Measurements from ENCODE around the gene MYO5A.
"Not testable (repeated sequence)": the region's sequence is repeated elsewhere in the genome, so short reads cannot be mapped to it uniquely, and the experiment has no call there.

MYO5A gene

GRCh38 chr15:52463638-52464037 is 65.0 kb downstream of the MYO5A start:
- DNase-seq (ENCODE audit: low read depth): no peak

- DNase-seq (ENCODE audit: low read depth): no peak
These were observed 65.8 kb downstream of the MYO5A start for GRCh38 chr15:52462806-52463360.

- not testable (repeated sequence) for DNase-seq (ENCODE audit: low read depth)
These were observed 69.0 kb downstream of the MYO5A start for GRCh38 chr15:52459701-52460100.

GRCh38 chr15:52459265-52459664 is 69.4 kb downstream of the MYO5A start:
- DNase-seq (ENCODE audit: low read depth): not testable (repeated sequence)

- DNase-seq (ENCODE audit: low read depth): no peak
These were observed 80.4 kb downstream of the MYO5A start for GRCh38 chr15:52448011-52448890.

GRCh38 chr15:52445954-52446353 is 82.7 kb downstream of the MYO5A start:
- no peak for DNase-seq (ENCODE audit: low read depth)

- no peak for DNase-seq (ENCODE audit: low read depth)
These were observed 83.1 kb downstream of the MYO5A start for GRCh38 chr15:52445553-52445952.

- not testable (repeated sequence) for DNase-seq (ENCODE audit: low read depth)
These were observed 85.5 kb downstream of the MYO5A start for GRCh38 chr15:52443205-52443604.

GRCh38 chr15:52441841-52442240 is 86.8 kb downstream of the MYO5A start:
- DNase-seq (ENCODE audit: low read depth): no peak

GRCh38 chr15:52440946-52441345 is 87.7 kb downstream of the MYO5A start:
- no peak for DNase-seq (ENCODE audit: low read depth)

GRCh38 chr15:52440414-52440813 is 88.3 kb downstream of the MYO5A start:
- DNase-seq (ENCODE audit: low read depth): no peak

- no peak for DNase-seq (ENCODE audit: low read depth)
These were observed 89.2 kb downstream of the MYO5A start for GRCh38 chr15:52439470-52439869.

GRCh38 chr15:52439042-52439441 is 89.6 kb downstream of the MYO5A start:
- not testable (repeated sequence) for DNase-seq (ENCODE audit: low read depth)

GRCh38 chr15:52438047-52438446 is 90.6 kb downstream of the MYO5A start:
- DNase-seq (ENCODE audit: low read depth): no peak

GRCh38 chr15:52437646-52438045 is 91.0 kb downstream of the MYO5A start:
- no peak for DNase-seq (ENCODE audit: low read depth)

- DNase-seq (ENCODE audit: low read depth): no peak
These were observed 91.7 kb downstream of the MYO5A start for GRCh38 chr15:52436981-52437380.

GRCh38 chr15:52434885-52435284 is 93.8 kb downstream of the MYO5A start:
- no peak for DNase-seq (ENCODE audit: low read depth)

GRCh38 chr15:52428297-52428696 is 100.4 kb downstream of the MYO5A start:
- no peak for DNase-seq (ENCODE audit: low read depth)

GRCh38 chr15:52427804-52428203 is 100.9 kb downstream of the MYO5A start:
- DNase-seq (ENCODE audit: low read depth): peak; percentile 48

GRCh38 chr15:52424856-52425431 is 103.7 kb downstream of the MYO5A start:
- no peak for DNase-seq (ENCODE audit: low read depth)

GRCh38 chr15:52423852-52424251 is 104.8 kb downstream of the MYO5A start:
- DNase-seq (ENCODE audit: low read depth): no peak

- no peak for DNase-seq (ENCODE audit: low read depth)
These were observed 106.7 kb downstream of the MYO5A start for GRCh38 chr15:52422001-52422400.

- no peak for DNase-seq (ENCODE audit: low read depth)
These were observed 107.7 kb downstream of the MYO5A start for GRCh38 chr15:52421029-52421428.

Data from fibroblast of the conjunctiva (primary cell).